IMR-90 (cell line): Measurements from ENCODE around the gene ARHGEF7. TPM values are rescaled to one million over a fixed set of nuclear protein-coding genes. Genes with fewer than 3 reads are reported as not detected.

Experiments used
- ATAC-seq: fragments of 200-7000 bp; cut with Tn5 transposase; 2 replicates; pipeline ENCODE4 v1.9.1; 2020; ENCODE audit warnings: low read depth, mild to moderate bottlenecking, moderate library complexity
- BruUV-seq: library from RNA; stranded (reverse); fragments of 400-500 nt; replicated peaks from 2 replicates; lab custom pipeline; 2021; lab: Mats Ljungman, UMichigan
- CTCF ChIA-PET: fragments of 300-600 bp; formaldehyde crosslinking; extraction: SDS; loops from one replicate; lab custom pipeline; 2021; ENCODE audit warnings: antibody characterized with exemption; lab: Yijun Ruan, JAX
- POLR2A ChIA-PET: fragments of 300-600 bp; sonication (Branson Sonifier 250); formaldehyde crosslinking; loops from one replicate; lab custom pipeline; 2022; ENCODE audit warnings: antibody characterized with exemption; ENCODE audit not compliant: unreplicated experiment; lab: Charles Lee
- DNase-seq: peaks from one replicate; pipeline ENCODE4 v3.0.0; 2013
- H2AFZ ChIP-seq: replicated peaks from 2 replicates; pipeline ENCODE3; 2013; ENCODE audit warnings: low read length, mild to moderate bottlenecking; ENCODE audit not compliant: poor library complexity
- H2AK5ac ChIP-seq: 2 replicates; pipeline ENCODE4 v1.6.1; 2013; ENCODE audit warnings: low read depth, low read length, inconsistent platforms
- H2AK9ac ChIP-seq: replicated peaks from 2 replicates; pipeline ENCODE3; 2013; ENCODE audit warnings: mild to moderate bottlenecking, low read depth, low read length, moderate library complexity; ENCODE audit not compliant: poor library complexity
- H2BK120ac ChIP-seq: 2 replicates; pipeline ENCODE4 v1.6.1; 2013; ENCODE audit warnings: low read depth, low read length, inconsistent platforms
- H2BK15ac ChIP-seq: 3 replicates; pipeline ENCODE4 v1.6.1; 2013; ENCODE audit warnings: low read depth, low read length, inconsistent platforms
- H2BK20ac ChIP-seq: 2 replicates; pipeline ENCODE4 v1.6.1; 2013; ENCODE audit warnings: low read depth, mild to moderate bottlenecking, inconsistent platforms, low read length, moderate library complexity
- H2BK5ac ChIP-seq: 2 replicates; pipeline ENCODE4 v1.6.1; 2013; ENCODE audit warnings: mild to moderate bottlenecking, low read depth, low read length, inconsistent platforms; ENCODE audit not compliant: poor library complexity, severe bottlenecking
- H3K14ac ChIP-seq: replicated peaks from 2 replicates; pipeline ENCODE4 v1.6.1; 2013; ENCODE audit warnings: low read depth, low read length, inconsistent platforms
- H3K18ac ChIP-seq: 2 replicates; pipeline ENCODE4 v1.6.1; 2013; ENCODE audit warnings: low read depth, low read length, control low read depth
- H3K23ac ChIP-seq: 2 replicates; pipeline ENCODE4 v1.6.1; 2013; ENCODE audit warnings: low read depth, low read length, inconsistent platforms
- H3K27ac ChIP-seq: 2 replicates; pipeline ENCODE4 v1.5.1; 2013; ENCODE audit warnings: mild to moderate bottlenecking, control low read depth, low read length; ENCODE audit not compliant: insufficient read depth
- H3K27me3 ChIP-seq: 2 replicates; pipeline ENCODE4 v1.6.1; 2013; ENCODE audit warnings: low read length; ENCODE audit not compliant: control insufficient read depth, insufficient read depth
- H3K36me3 ChIP-seq: 2 replicates; pipeline ENCODE4 v1.6.1; 2013; ENCODE audit warnings: low read length, mixed read lengths; ENCODE audit not compliant: control insufficient read depth, insufficient read depth
- H3K4ac ChIP-seq: 2 replicates; pipeline ENCODE4 v1.6.1; 2013; ENCODE audit warnings: low read depth, low read length, inconsistent platforms
- H3K4me1 ChIP-seq: 2 replicates; pipeline ENCODE4 v1.6.1; 2013; ENCODE audit warnings: low read length, mixed read lengths; ENCODE audit not compliant: control insufficient read depth, insufficient read depth
- H3K4me2 ChIP-seq: 2 replicates; pipeline ENCODE4 v1.6.1; 2013; ENCODE audit warnings: low read depth, mild to moderate bottlenecking, control low read depth, low read length, moderate library complexity
- H3K4me3 ChIP-seq: 2 replicates; pipeline ENCODE4 v1.5.1; 2013; ENCODE audit warnings: low read depth, mild to moderate bottlenecking, control low read depth, low read length, moderate library complexity; ENCODE audit not compliant: insufficient read depth
- H3K56ac ChIP-seq: 2 replicates; pipeline ENCODE4 v1.6.1; 2013; ENCODE audit warnings: low read length, inconsistent platforms; ENCODE audit not compliant: insufficient read depth; ENCODE audit errors: extremely low read depth
- H3K79me1 ChIP-seq, 2 experiments: 2 replicates each; pipeline ENCODE4 v1.6.1; 2013; ENCODE audit warnings: low read length in 2 of 2, inconsistent platforms in 1 of 2, low read depth in 1 of 2
- H3K9ac ChIP-seq: 2 replicates; pipeline ENCODE4 v1.6.1; 2013; ENCODE audit warnings: low read depth, low read length, control low read depth
- H3K9me1 ChIP-seq: 2 replicates; pipeline ENCODE4 v1.6.1; 2013; ENCODE audit warnings: low read length, inconsistent platforms; ENCODE audit not compliant: insufficient read depth
- H3K9me3 ChIP-seq: 2 replicates; pipeline ENCODE4 v1.6.1; 2013; ENCODE audit warnings: low read length; ENCODE audit not compliant: control insufficient read depth, insufficient read depth
- H4K20me1 ChIP-seq: 2 replicates; pipeline ENCODE4 v1.6.1; 2013; ENCODE audit warnings: low read length, inconsistent platforms; ENCODE audit not compliant: insufficient read depth
- H4K5ac ChIP-seq: 2 replicates; pipeline ENCODE4 v1.6.1; 2013; ENCODE audit warnings: mild to moderate bottlenecking, low read depth, low read length, control low read depth
- H4K8ac ChIP-seq, 2 experiments: 2 replicates each; pipeline ENCODE4 v1.6.1; 2013; ENCODE audit warnings: low read depth in 2 of 2, low read length in 2 of 2, control low read depth in 1 of 2, inconsistent platforms in 1 of 2
- H4K91ac ChIP-seq: 2 replicates; pipeline ENCODE4 v1.6.1; 2013; ENCODE audit warnings: low read depth, low read length, inconsistent platforms; ENCODE audit not compliant: insufficient read depth
- CEBPB ChIP-seq: IDR thresholded peaks from 2 replicates; pipeline ENCODE4 v1.6.1; 2012; ENCODE audit warnings: low read depth, low read length, improper control_type of control experiment
- CHD1 ChIP-seq: IDR thresholded peaks from 2 replicates; pipeline ENCODE4 v1.6.1; 2012; ENCODE audit warnings: low read depth, low read length, improper control_type of control experiment
- CTCF ChIP-seq: conservative IDR thresholded peaks from 2 replicates; pipeline ENCODE4 v1.5.1; 2012; ENCODE audit warnings: mild to moderate bottlenecking, low read depth, low read length, improper control_type of control experiment
- ELK1 ChIP-seq: fragments of 150-350 bp; IDR thresholded peaks from 2 replicates; pipeline ENCODE4 v1.6.1; 2016; ENCODE audit warnings: low read depth, mild to moderate bottlenecking, low read length, moderate library complexity, borderline replicate concordance
- MAFK ChIP-seq: IDR thresholded peaks from 2 replicates; pipeline ENCODE4 v1.6.1; 2012; ENCODE audit warnings: low read depth, low read length, improper control_type of control experiment
- MAZ ChIP-seq: IDR thresholded peaks from 2 replicates; pipeline ENCODE4 v1.6.1; 2012; ENCODE audit warnings: low read depth, mild to moderate bottlenecking, low read length, improper control_type of control experiment, moderate library complexity, borderline replicate concordance
- MXI1 ChIP-seq: IDR thresholded peaks from 2 replicates; pipeline ENCODE4 v1.6.1; 2012; ENCODE audit warnings: low read depth, mild to moderate bottlenecking, low read length, moderate library complexity, borderline replicate concordance
- POLR2A ChIP-seq: IDR thresholded peaks from 2 replicates; pipeline ENCODE4 v1.6.1; 2012; ENCODE audit warnings: mild to moderate bottlenecking, low read depth, low read length
- USF2 ChIP-seq: fragments of 150-350 bp; IDR thresholded peaks from 2 replicates; pipeline ENCODE4 v1.6.1; 2017; ENCODE audit warnings: mild to moderate bottlenecking, antibody characterized with exemption, low read length, low read depth
- WGBS, 2 experiments: methylation state at CpG; one replicate each; pipeline versions ENCODE4 v1.1.5 to v1.1.7; 2013; ENCODE audit warnings: missing lambda C conversion rate in 2 of 2; ENCODE audit not compliant: insufficient read length in 1 of 2; ENCODE audit errors: extremely low coverage in 2 of 2; 5-methylcytosine and 5-hydroxymethylcytosine counted together
- dilution Hi-C: fragments of 300-500 bp; cut with HindIII; formaldehyde crosslinking; loops from one replicate; pipeline ENCODE4 v1.14.3; 2018; ENCODE audit warnings: low sequenced_read_pairs; ENCODE audit not compliant: unreplicated experiment
- in situ Hi-C: fragments of 300-500 bp; cut with MboI; formaldehyde crosslinking; loops from 3 replicates; pipeline ENCODE4 v1.14.3; 2019; ENCODE audit warnings: low sequenced_read_pairs, inconsistent platforms, mixed read lengths
- intact Hi-C: fragments of 100-400 bp; cut with micrococcal nuclease; formaldehyde crosslinking; loops from 2 replicates; pipeline ENCODE4 v1.10.0; 2022
- polyA plus RNA-seq, 3 experiments: library from polyadenylated mRNA; depleted of rRNA; stranded (reverse); fragments of >200 nt; gene quantifications; 2 replicates each; pipeline ENCODE4 v1.2.3, GENCODE V29; 2012; ENCODE audit warnings: low replicate concordance in 1 of 3
- total RNA-seq: library from RNA; depleted of rRNA; stranded (reverse); fragments of >200 nt; gene quantifications from 2 replicates; pipeline ENCODE4 v1.2.3, GENCODE V29; 2012

The ARHGEF7 gene
- total and polyA plus RNA-seq, 2 of the 4 experiments (the other 2 are of a cell fraction): 32.9 to 59.0 TPM

DNA sequence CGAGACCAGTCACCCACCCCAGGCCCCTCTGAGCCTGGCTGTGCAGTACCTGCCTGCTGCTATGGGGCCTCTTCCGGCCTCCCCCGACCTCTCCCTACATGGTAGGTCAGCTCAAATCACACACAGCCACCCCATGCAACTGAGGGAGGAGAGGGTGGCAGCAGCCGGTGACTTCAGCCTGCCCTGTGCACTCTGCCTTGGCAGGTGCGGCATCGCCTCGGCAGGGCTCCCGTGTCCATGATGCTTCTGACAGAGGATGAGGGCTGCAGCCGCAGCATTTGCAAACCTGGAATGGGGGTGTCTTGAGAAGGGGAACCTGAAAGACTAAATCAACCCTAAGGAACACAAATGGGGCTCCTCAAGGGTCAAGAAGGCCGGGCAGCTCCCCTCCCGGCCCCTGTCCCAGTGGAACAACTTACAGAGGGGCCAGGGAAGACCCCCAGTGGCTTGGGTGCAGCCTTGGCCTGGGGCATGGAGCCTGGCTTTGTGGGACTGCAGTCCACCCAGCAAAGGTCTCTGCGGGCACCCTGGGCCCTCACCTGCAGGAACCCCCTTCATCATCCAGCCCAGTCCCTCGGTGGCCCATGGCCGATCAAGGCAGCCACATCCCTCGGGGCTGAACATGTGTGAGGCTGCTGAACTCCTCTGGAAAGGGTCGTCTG lies 212.0 kb downstream of the ARHGEF7 start:
- BruUV-seq: no TSS peak
- Histone ChIP-seq H2AFZ (no peak overlapping the region), H3K36me3 (no peaks in the 10 kb centered on the region), H3K27me3 (peaks cover 6% of the 10 kb centered on the region; the same call in 1 of the 2 replicates), H2BK20ac (no peak overlapping the region), H3K4me1 (no peaks in the 10 kb centered on the region), H3K9me3 (no peaks in the 10 kb centered on the region), H3K23ac (no peak overlapping the region), H3K18ac (no peak overlapping the region), H3K14ac (no peak overlapping the region), H3K9me1 (no peaks in the 10 kb centered on the region), H2BK5ac (no peak overlapping the region), H3K79me1 (no peaks in the 10 kb centered on the region), H3K4me2 (no peak overlapping the region), H2BK15ac (no peak overlapping the region), H2BK120ac (no peak overlapping the region), H3K4ac (no peak overlapping the region), H4K8ac (no peak overlapping the region), H3K9ac (no peak overlapping the region), H3K4me3 (no peak overlapping the region), H3K56ac (no peak overlapping the region), H2AK5ac (no peak overlapping the region), H4K91ac (no peak overlapping the region), H2AK9ac (no peak overlapping the region), H3K27ac (no peak overlapping the region), H4K5ac (no peak overlapping the region), H4K20me1 (no peaks in the 10 kb centered on the region)
- ATAC-seq (no peak), DNase-seq (no peak)
- intact Hi-C loops: no loop called here
- no peak for TF ChIP-seq CHD1
- no peak for TF ChIP-seq ELK1
- TF ChIP-seq MXI1: no peak
- TF ChIP-seq CEBPB: no peak
- TF ChIP-seq CTCF: no peak
- no peak for TF ChIP-seq MAZ
- TF ChIP-seq USF2: no peak
- no peak for TF ChIP-seq POLR2A
- TF ChIP-seq MAFK: no peak
- dilution Hi-C loops: no loop called here
- ChIA-PET POLR2A (no interaction called here), CTCF (no interaction called here)
- in situ Hi-C loops: no loop called here
- WGBS, 2 experiments: 49% methylated on average over 3 of the region's 16 CpGs; no CpG with 5 or more reads in 1 of the 2 experiments
